ENCODE data around the gene EREG.

The EREG gene

GRCh38 chr4:74344031-74344430 is 20.9 kb upstream of the EREG start:
- Histone ChIP-seq H3K4me3 (ENCODE audit: low read depth, low read length) (no peak overlapping the region), H3K36me3 (ENCODE audit: control insufficient read depth, insufficient read depth, low read length) (no peaks in the 10 kb centered on the region), H3K27ac (ENCODE audit: low read depth, low read length) (no peak overlapping the region), H3K9ac (ENCODE audit: low read depth, low read length) (no peak overlapping the region), H3K9me3 (ENCODE audit: control insufficient read depth, insufficient read depth, low read length) (peaks cover 28% of the 10 kb centered on the region), H3K4me1 (ENCODE audit: control insufficient read depth, insufficient read depth, low read length) (no peaks in the 10 kb centered on the region), H3K27me3 (ENCODE audit: control insufficient read depth, insufficient read depth, low read length) (no peaks in the 10 kb centered on the region)

GRCh38 chr4:74353858-74354257 is 11.1 kb upstream of the EREG start:
- Histone ChIP-seq H3K36me3 (ENCODE audit: control insufficient read depth, insufficient read depth, low read length) (no peaks in the 10 kb centered on the region), H3K4me1 (ENCODE audit: control insufficient read depth, insufficient read depth, low read length) (no peaks in the 10 kb centered on the region), H3K4me3 (ENCODE audit: low read depth, low read length) (no peak overlapping the region), H3K27me3 (ENCODE audit: control insufficient read depth, insufficient read depth, low read length) (no peaks in the 10 kb centered on the region), H3K27ac (ENCODE audit: low read depth, low read length) (no peak overlapping the region), H3K9ac (ENCODE audit: low read depth, low read length) (no peak overlapping the region), H3K9me3 (ENCODE audit: control insufficient read depth, insufficient read depth, low read length) (no peaks in the 10 kb centered on the region)

- H3K27ac ChIP-seq (ENCODE audit: low read depth, low read length), result no peak overlapping the region
- H3K4me1 ChIP-seq (ENCODE audit: control insufficient read depth, insufficient read depth, low read length), result no peaks in the 10 kb centered on the region
- no peaks in the 10 kb centered on the region for H3K36me3 ChIP-seq (ENCODE audit: control insufficient read depth, insufficient read depth, low read length)
- H3K9ac ChIP-seq (ENCODE audit: low read depth, low read length), result no peak overlapping the region
- H3K27me3 ChIP-seq (ENCODE audit: control insufficient read depth, insufficient read depth, low read length), result no peaks in the 10 kb centered on the region
- no peak overlapping the region for H3K4me3 ChIP-seq (ENCODE audit: low read depth, low read length)
- no peaks in the 10 kb centered on the region for H3K9me3 ChIP-seq (ENCODE audit: control insufficient read depth, insufficient read depth, low read length)
Observed at GRCh38 chr4:74357965-74358364, 7.0 kb upstream of the EREG start.

- H3K27me3 ChIP-seq (ENCODE audit: control insufficient read depth, insufficient read depth, low read length), result peaks cover 22% of the 10 kb centered on the region
- H3K4me3 ChIP-seq (ENCODE audit: low read depth, low read length), result no peak overlapping the region
- H3K27ac ChIP-seq (ENCODE audit: low read depth, low read length), result no peak overlapping the region
- H3K9me3 ChIP-seq (ENCODE audit: control insufficient read depth, insufficient read depth, low read length), result no peaks in the 10 kb centered on the region
- peaks cover 10% of the 10 kb centered on the region for H3K4me1 ChIP-seq (ENCODE audit: control insufficient read depth, insufficient read depth, low read length)
- no peaks in the 10 kb centered on the region for H3K36me3 ChIP-seq (ENCODE audit: control insufficient read depth, insufficient read depth, low read length)
- no peak overlapping the region for H3K9ac ChIP-seq (ENCODE audit: low read depth, low read length)
Observed at GRCh38 chr4:74361671-74362070, 3.3 kb upstream of the EREG start.

GRCh38 chr4:74362347-74362746 is 2.6 kb upstream of the EREG start:
- no peak overlapping the region for H3K9ac ChIP-seq (ENCODE audit: low read depth, low read length)
- H3K36me3 ChIP-seq (ENCODE audit: control insufficient read depth, insufficient read depth, low read length), result no peaks in the 10 kb centered on the region
- no peak overlapping the region for H3K27ac ChIP-seq (ENCODE audit: low read depth, low read length)
- H3K9me3 ChIP-seq (ENCODE audit: control insufficient read depth, insufficient read depth, low read length), result no peaks in the 10 kb centered on the region
- H3K27me3 ChIP-seq (ENCODE audit: control insufficient read depth, insufficient read depth, low read length), result peaks cover 24% of the 10 kb centered on the region
- peaks cover 10% of the 10 kb centered on the region for H3K4me1 ChIP-seq (ENCODE audit: control insufficient read depth, insufficient read depth, low read length)
- H3K4me3 ChIP-seq (ENCODE audit: low read depth, low read length), result no peak overlapping the region

GRCh38 chr4:74364256-74364651 is 691 bp upstream of the EREG start:
- H3K9ac ChIP-seq (ENCODE audit: low read depth, low read length), result no peak overlapping the region
- H3K27me3 ChIP-seq (ENCODE audit: control insufficient read depth, insufficient read depth, low read length), result peaks cover 24% of the 10 kb centered on the region
- H3K9me3 ChIP-seq (ENCODE audit: control insufficient read depth, insufficient read depth, low read length), result no peaks in the 10 kb centered on the region
- no peaks in the 10 kb centered on the region for H3K36me3 ChIP-seq (ENCODE audit: control insufficient read depth, insufficient read depth, low read length)
- no peak overlapping the region for H3K27ac ChIP-seq (ENCODE audit: low read depth, low read length)
- peaks cover 10% of the 10 kb centered on the region for H3K4me1 ChIP-seq (ENCODE audit: control insufficient read depth, insufficient read depth, low read length)
- H3K4me3 ChIP-seq (ENCODE audit: low read depth, low read length), result peak overlapping the region; percentile 88

- peaks cover 24% of the 10 kb centered on the region for H3K27me3 ChIP-seq (ENCODE audit: control insufficient read depth, insufficient read depth, low read length)
Observed at GRCh38 chr4:74365761-74366160, 816 bp downstream of the EREG start.

GRCh38 chr4:74366367-74366911 is 1.5 kb downstream of the EREG start:
- Histone ChIP-seq H3K9ac (ENCODE audit: low read depth, low read length) (no peak overlapping the region), H3K4me3 (ENCODE audit: low read depth, low read length) (no peak overlapping the region), H3K27ac (ENCODE audit: low read depth, low read length) (no peak overlapping the region), H3K36me3 (ENCODE audit: control insufficient read depth, insufficient read depth, low read length) (no peaks in the 10 kb centered on the region), H3K4me1 (ENCODE audit: control insufficient read depth, insufficient read depth, low read length) (peaks cover 10% of the 10 kb centered on the region), H3K9me3 (ENCODE audit: control insufficient read depth, insufficient read depth, low read length) (no peaks in the 10 kb centered on the region), H3K27me3 (ENCODE audit: control insufficient read depth, insufficient read depth, low read length) (peaks cover 24% of the 10 kb centered on the region)

More at GRCh38 chr4:74365761-74366160, 816 bp downstream of the EREG start:
- H3K4me3 ChIP-seq (ENCODE audit: low read depth, low read length), result peak overlapping the region; percentile 88
- no peak overlapping the region for H3K9ac ChIP-seq (ENCODE audit: low read depth, low read length)
- H3K27ac ChIP-seq (ENCODE audit: low read depth, low read length), result no peak overlapping the region
- no peaks in the 10 kb centered on the region for H3K36me3 ChIP-seq (ENCODE audit: control insufficient read depth, insufficient read depth, low read length)
- peaks cover 10% of the 10 kb centered on the region for H3K4me1 ChIP-seq (ENCODE audit: control insufficient read depth, insufficient read depth, low read length)
- no peaks in the 10 kb centered on the region for H3K9me3 ChIP-seq (ENCODE audit: control insufficient read depth, insufficient read depth, low read length)

- H3K4me1 ChIP-seq (ENCODE audit: control insufficient read depth, insufficient read depth, low read length), result peaks cover 10% of the 10 kb centered on the region
- H3K27ac ChIP-seq (ENCODE audit: low read depth, low read length), result no peak overlapping the region
- H3K27me3 ChIP-seq (ENCODE audit: control insufficient read depth, insufficient read depth, low read length), result peaks cover 24% of the 10 kb centered on the region
- no peaks in the 10 kb centered on the region for H3K36me3 ChIP-seq (ENCODE audit: control insufficient read depth, insufficient read depth, low read length)
- H3K9ac ChIP-seq (ENCODE audit: low read depth, low read length), result no peak overlapping the region
- H3K9me3 ChIP-seq (ENCODE audit: control insufficient read depth, insufficient read depth, low read length), result no peaks in the 10 kb centered on the region
- H3K4me3 ChIP-seq (ENCODE audit: low read depth, low read length), result no peak overlapping the region
Observed at GRCh38 chr4:74367656-74368290, 2.8 kb downstream of the EREG start.

GRCh38 chr4:74368596-74368995 is 3.7 kb downstream of the EREG start:
- no peak overlapping the region for H3K4me3 ChIP-seq (ENCODE audit: low read depth, low read length)
- H3K9me3 ChIP-seq (ENCODE audit: control insufficient read depth, insufficient read depth, low read length), result no peaks in the 10 kb centered on the region
- no peaks in the 10 kb centered on the region for H3K36me3 ChIP-seq (ENCODE audit: control insufficient read depth, insufficient read depth, low read length)
- H3K27ac ChIP-seq (ENCODE audit: low read depth, low read length), result no peak overlapping the region
- H3K27me3 ChIP-seq (ENCODE audit: control insufficient read depth, insufficient read depth, low read length), result peaks cover 24% of the 10 kb centered on the region
- H3K4me1 ChIP-seq (ENCODE audit: control insufficient read depth, insufficient read depth, low read length), result peaks cover 10% of the 10 kb centered on the region
- no peak overlapping the region for H3K9ac ChIP-seq (ENCODE audit: low read depth, low read length)

GRCh38 chr4:74369855-74370254 is 4.9 kb downstream of the EREG start:
- Histone ChIP-seq H3K36me3 (ENCODE audit: control insufficient read depth, insufficient read depth, low read length) (no peaks in the 10 kb centered on the region), H3K27ac (ENCODE audit: low read depth, low read length) (no peak overlapping the region), H3K4me1 (ENCODE audit: control insufficient read depth, insufficient read depth, low read length) (peaks cover 5% of the 10 kb centered on the region; the same call in 1 of the 2 replicates)

More at GRCh38 chr4:74369855-74370254, 4.9 kb downstream of the EREG start:
- H3K4me3 ChIP-seq (ENCODE audit: low read depth, low read length), result no peak overlapping the region
- no peak overlapping the region for H3K9ac ChIP-seq (ENCODE audit: low read depth, low read length)
- H3K9me3 ChIP-seq (ENCODE audit: control insufficient read depth, insufficient read depth, low read length), result no peaks in the 10 kb centered on the region
- H3K27me3 ChIP-seq (ENCODE audit: control insufficient read depth, insufficient read depth, low read length), result peaks cover 15% of the 10 kb centered on the region

Measured in HUES48 (cell line).